Prostate gland (tissue), 2 donors: Measurements from ENCODE around the gene RAB20. TPM values are rescaled to one million over a fixed set of nuclear protein-coding genes. Genes with fewer than 3 reads are reported as not detected.

ENCODE experiments used
- DNase-seq: peaks from one replicate; pipeline ENCODE4 v3.0.0-alpha.2; 2019; ENCODE audit warnings: low spot score
- H3K27ac ChIP-seq, 2 donors: fragments of 200-600 bp; sonication (generic); 2 replicates each; pipeline ENCODE4 v1.5.1; 2017 to 2019
- H3K27me3 ChIP-seq: fragments of 200-600 bp; sonication (generic); replicated peaks from 2 replicates; pipeline ENCODE4 v1.5.1; 2019; ENCODE audit not compliant: insufficient read depth
- H3K36me3 ChIP-seq, 2 donors: fragments of 200-600 bp; sonication (generic); 1 replicate in 1 of 2; 2 replicates in 1 of 2; pipeline versions ENCODE4 v1.5.1 to v1.8.1; 2017 to 2019
- H3K4me1 ChIP-seq: fragments of 200-600 bp; sonication (generic); replicated peaks from 2 replicates; pipeline ENCODE4 v1.5.1; 2019
- H3K4me3 ChIP-seq, 2 donors: fragments of 200-600 bp; sonication (generic); 2 replicates each; pipeline ENCODE4 v1.5.1; 2017 to 2019
- H3K9me3 ChIP-seq: fragments of 200-600 bp; sonication (generic); 2 replicates; pipeline ENCODE4 v1.5.1; 2017
- CTCF ChIP-seq, 4 experiments: fragments of 200-600 bp in 2 of 4; fragments of 450-650 bp in 2 of 4; sonication (generic) in 2 of 4; IDR thresholded peaks; 1 replicate in 3 of 4; 2 replicates in 1 of 4; pipeline ENCODE4 v1.5.1; 2016 to 2019; ENCODE audit warnings: antibody characterized with exemption in 4 of 4, mild to moderate bottlenecking in 2 of 4, moderate library complexity in 2 of 4
- POLR2A ChIP-seq: fragments of 450-650 bp; IDR thresholded peaks from one replicate; pipeline ENCODE4 v1.6.1; 2016; ENCODE audit warnings: antibody characterized with exemption, mild to moderate bottlenecking
- POLR2AphosphoS5 ChIP-seq: sonication (generic); formaldehyde crosslinking; IDR thresholded peaks from one replicate; pipeline ENCODE4 v1.6.1; 2017; ENCODE audit warnings: antibody characterized with exemption
- WGBS: methylation state at CpG from one replicate; pipeline ENCODE4 v1.1.5; 2018; 5-methylcytosine and 5-hydroxymethylcytosine counted together
- intact Hi-C: fragments of 100-400 bp; cut with DNase I; formaldehyde crosslinking; loops from one replicate; pipeline ENCODE4 v1.14.2; 2022
- total RNA-seq, 2 donors: library from RNA; depleted of rRNA; stranded (reverse); fragments of >200 nt; gene quantifications; one replicate each; pipeline ENCODE4 v1.1.0, GENCODE V29; 2016

Gene RAB20
- total RNA-seq, 2 donors from 2014 or later, result 24.0 to 42.1 TPM

DNA sequence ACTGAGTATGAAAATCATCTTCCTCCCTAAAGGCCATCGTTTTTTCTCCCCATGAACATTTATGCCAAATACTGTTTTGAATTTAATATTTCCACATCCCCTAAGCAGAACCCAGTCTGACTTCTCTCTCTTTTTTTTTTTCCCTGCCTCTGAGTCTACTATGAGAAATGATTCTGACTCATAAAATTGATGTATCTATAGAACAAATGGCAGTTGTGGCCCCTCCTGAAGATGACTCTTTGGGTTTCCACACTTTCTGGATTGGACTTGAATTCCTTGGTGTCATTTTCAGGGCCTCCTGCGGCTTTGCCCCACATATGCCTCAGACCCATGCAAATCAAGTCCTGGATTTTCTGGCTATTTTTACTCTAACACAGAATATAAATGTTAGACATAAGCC, 31.1 kb upstream of the RAB20 start:
- H3K4me3 ChIP-seq, result no peak overlapping the region
- WGBS, result 78% methylated on average over 2 of the region's 2 CpGs
- no peaks in the 10 kb centered on the region for H3K27me3 ChIP-seq
- no peak overlapping the region for H3K27ac ChIP-seq
- TF ChIP-seq POLR2AphosphoS5 (no peak), POLR2A (no peak), CTCF (IDR thresholded peaks at IDR 0.05) (no peak)
- intact Hi-C loops, result loop anchor here (5.0 kb wide), 1 partner anchor 225 kb away; no protein-coding TSS in a partner anchor
- no peak for DNase-seq
- H3K36me3 ChIP-seq, result no peaks in the 10 kb centered on the region
- no peaks in the 10 kb centered on the region for H3K4me1 ChIP-seq
- no peaks in the 10 kb centered on the region for H3K9me3 ChIP-seq

DNA sequence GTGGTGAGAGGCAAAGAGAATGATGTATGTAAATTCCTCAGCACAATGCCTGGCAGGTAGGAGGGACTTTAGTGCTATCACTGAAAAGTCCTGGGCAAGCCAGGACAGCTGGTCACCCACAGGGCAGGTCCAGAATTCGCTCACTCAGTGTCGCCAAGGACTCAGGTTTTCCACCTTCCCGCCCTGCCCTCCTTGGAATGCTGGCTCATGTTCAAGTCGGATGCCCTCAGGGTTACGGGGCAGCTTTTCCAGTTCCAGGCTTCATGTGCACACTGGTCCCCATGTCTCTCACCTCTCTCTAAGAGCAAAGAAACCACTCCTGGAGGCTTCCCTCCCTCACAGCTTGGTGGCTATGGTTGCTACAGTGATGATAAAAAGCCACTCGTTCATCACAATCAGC, 29.1 kb upstream of the RAB20 start:
- Histone ChIP-seq H3K36me3 (no peaks in the 10 kb centered on the region), H3K9me3 (no peaks in the 10 kb centered on the region), H3K27me3 (no peaks in the 10 kb centered on the region), H3K27ac (no peak overlapping the region), H3K4me3 (no peak overlapping the region), H3K4me1 (no peaks in the 10 kb centered on the region)
- no peak for TF ChIP-seq CTCF (IDR thresholded peaks at IDR 0.05)
- TF ChIP-seq POLR2A, result no peak
- TF ChIP-seq POLR2AphosphoS5, result no peak
- DNase-seq, result no peak
- 36% methylated on average over 6 of the region's 6 CpGs for whole genome bisulfite sequencing
- intact Hi-C loops, result loop anchor here (5.0 kb wide), 1 partner anchor 227 kb away; no protein-coding TSS in a partner anchor

GRCh38 chr13:110589793-110590390, 28.4 kb upstream of the RAB20 start:
- TF ChIP-seq CTCF (IDR thresholded peaks at IDR 0.05) (no peak), POLR2A (no peak), POLR2AphosphoS5 (no peak)
- Histone ChIP-seq H3K36me3 (no peaks in the 10 kb centered on the region), H3K27me3 (no peaks in the 10 kb centered on the region), H3K27ac (no peak overlapping the region), H3K9me3 (no peaks in the 10 kb centered on the region), H3K4me1 (no peaks in the 10 kb centered on the region), H3K4me3 (no peak overlapping the region)
- WGBS, result 74% methylated on average over 3 of the region's 3 CpGs
- intact Hi-C loops, result loop anchor here (5.0 kb wide), 1 partner anchor 227 kb away; no protein-coding TSS in a partner anchor
- DNase-seq, result no peak

DNA sequence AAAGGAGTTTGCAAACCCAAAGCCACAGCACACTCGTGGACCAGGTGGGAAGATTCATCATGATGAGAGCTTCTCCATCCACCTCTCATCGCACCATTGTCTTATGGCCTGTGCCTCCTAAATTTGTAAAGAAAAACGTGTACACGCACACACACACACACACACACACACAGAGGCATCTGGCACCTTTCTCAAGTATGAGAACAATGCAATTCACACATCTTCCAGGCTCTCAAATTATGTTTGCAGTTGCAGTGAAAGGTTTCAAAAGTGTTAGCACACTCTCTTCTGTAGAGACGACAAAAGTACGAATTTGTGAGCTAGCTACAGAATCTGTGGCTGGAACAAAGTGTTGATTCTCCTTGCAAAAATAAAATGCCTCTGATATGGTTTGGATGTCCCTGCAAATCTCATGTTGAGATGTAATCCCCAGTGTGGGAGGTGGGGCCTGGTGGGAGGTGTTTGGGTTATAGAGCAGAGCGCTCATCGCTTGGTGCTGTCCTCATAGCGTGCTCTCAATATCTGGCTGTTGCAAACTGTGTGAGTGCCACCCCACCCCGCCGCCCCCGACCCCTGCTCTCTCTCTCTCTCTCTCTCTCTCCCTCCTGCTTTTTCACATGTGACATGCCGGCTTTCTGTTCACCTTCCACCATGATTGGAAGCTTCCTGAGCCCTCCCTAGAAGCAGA, 21.8 kb upstream of the RAB20 start:
- H3K36me3 ChIP-seq, result no peaks in the 10 kb centered on the region
- 85% methylated on average over 13 of the region's 13 CpGs for WGBS
- no peak for TF ChIP-seq POLR2AphosphoS5
- TF ChIP-seq POLR2A, result no peak
- no peak for TF ChIP-seq CTCF (IDR thresholded peaks at IDR 0.05)
- no peak overlapping the region for H3K4me3 ChIP-seq
- DNase-seq, result no peak
- intact Hi-C loops, result no loop called here
- H3K27ac ChIP-seq, result no peak overlapping the region
- no peaks in the 10 kb centered on the region for H3K27me3 ChIP-seq
- H3K9me3 ChIP-seq, result no peaks in the 10 kb centered on the region
- H3K4me1 ChIP-seq, result no peaks in the 10 kb centered on the region
